ENCODE results near the gene TMEM184B. TPM values are rescaled to one million over a fixed set of nuclear protein-coding genes. Genes with fewer than 3 reads are reported as not detected.
A peak's percentile ranks its signal among the peaks of the same experiment; 100 is the strongest.

The TMEM184B gene
- total RNA-seq, 1 experiment from 2014 or later, result 22.0 TPM

DNA sequence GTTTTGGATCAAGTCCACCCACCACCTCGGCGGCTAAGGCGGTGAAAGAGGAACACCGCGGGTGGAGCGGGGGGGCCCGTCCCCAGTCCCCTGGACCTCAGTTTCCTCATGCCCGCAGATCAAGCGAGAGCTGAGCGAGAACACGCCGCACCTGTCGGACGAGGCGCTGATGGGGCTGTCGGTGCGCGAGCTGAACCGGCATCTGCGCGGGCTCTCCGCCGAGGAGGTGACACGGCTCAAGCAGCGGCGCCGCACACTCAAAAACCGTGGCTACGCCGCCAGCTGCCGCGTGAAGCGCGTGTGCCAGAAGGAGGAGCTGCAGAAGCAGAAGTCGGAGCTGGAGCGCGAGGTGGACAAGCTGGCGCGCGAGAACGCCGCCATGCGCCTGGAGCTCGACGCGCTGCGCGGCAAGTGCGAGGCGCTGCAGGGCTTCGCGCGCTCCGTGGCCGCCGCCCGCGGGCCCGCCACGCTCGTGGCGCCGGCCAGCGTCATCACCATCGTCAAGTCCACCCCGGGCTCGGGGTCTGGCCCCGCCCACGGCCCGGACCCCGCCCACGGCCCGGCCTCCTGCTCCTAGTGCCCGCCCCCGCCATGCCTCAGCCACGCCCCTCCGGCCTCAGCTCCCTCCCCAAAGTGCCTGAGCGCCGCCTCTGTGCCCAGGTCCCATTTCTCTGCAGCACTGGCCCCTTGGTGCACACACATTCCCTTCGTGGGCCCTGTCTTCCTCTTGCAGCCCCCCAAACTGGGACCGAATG lies 58.3 kb downstream of the TMEM184B start:
- Histone ChIP-seq H3K9me3 (replicated peaks) (no peaks in the 10 kb centered on the region), H3K4me3 (no peak overlapping the region), H3K4me1 (replicated peaks) (peaks cover 21% of the 10 kb centered on the region), H3K27me3 (replicated peaks) (no peaks in the 10 kb centered on the region), H3K27ac (no peak overlapping the region), H3K36me3 (peaks cover 61% of the 10 kb centered on the region)
- no peak for DNase-seq (ENCODE audit: low read depth in 1 of 2, low spot score in 2 of 2)

DNA sequence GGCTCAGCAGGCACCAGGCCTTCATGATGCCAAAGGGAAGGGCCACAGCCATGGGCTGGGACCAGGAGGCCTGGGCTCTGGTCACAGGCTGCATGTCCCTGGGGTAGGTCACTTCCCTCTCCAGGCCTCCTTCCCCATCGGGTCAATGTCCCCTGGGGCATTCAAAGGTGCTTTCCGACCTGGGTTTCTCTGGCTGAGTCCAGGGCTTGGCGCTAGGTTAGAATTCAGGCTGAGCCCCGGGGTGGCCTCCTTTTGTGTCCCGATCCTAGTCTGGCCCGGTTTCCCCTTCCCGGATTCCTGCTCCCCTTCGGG lies 58.9 kb downstream of the TMEM184B start:
- DNase-seq (ENCODE audit: low read depth in 1 of 2, low spot score in 2 of 2), result no peak
- Histone ChIP-seq H3K36me3 (peaks cover 66% of the 10 kb centered on the region), H3K4me1 (replicated peaks) (peaks cover 16% of the 10 kb centered on the region), H3K4me3 (no peak overlapping the region), H3K9me3 (replicated peaks) (no peaks in the 10 kb centered on the region), H3K27ac (no peak overlapping the region), H3K27me3 (replicated peaks) (no peaks in the 10 kb centered on the region)

DNA sequence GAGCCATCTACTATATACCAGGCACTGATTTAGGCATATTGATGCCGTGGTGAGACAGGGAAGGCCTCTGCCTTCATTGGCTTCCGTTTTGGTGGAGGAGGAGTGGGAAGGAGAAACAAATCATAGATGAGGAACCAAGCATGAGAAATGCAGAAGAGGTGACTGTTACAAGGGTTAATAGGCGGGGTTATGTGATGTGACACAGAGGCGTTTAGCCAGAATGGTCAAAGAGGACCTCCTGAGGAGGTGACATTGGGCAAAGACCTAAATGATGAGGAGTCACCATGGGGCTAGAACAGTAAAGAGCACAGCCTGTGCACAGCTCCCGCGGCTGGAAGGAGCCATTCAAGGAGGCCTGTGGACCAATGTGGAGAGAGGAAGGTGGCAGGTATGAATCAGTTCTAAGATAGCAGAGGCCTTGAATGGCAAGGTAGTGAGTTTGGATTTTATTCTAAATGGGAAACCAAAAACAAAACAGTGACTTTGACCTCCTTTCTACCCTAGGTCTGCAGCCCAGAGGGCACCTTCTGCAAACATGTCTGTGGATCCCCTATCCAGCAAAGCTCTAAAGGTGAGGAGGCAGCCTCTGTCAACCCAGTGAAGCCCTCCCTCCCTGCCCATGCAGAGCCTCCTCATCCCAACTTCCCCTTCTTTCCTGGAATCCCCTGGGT lies 59.4 kb downstream of the TMEM184B start:
- Histone ChIP-seq H3K36me3 (peaks cover 71% of the 10 kb centered on the region), H3K27ac (no peak overlapping the region), H3K9me3 (replicated peaks) (no peaks in the 10 kb centered on the region), H3K4me1 (replicated peaks) (peaks cover 13% of the 10 kb centered on the region), H3K4me3 (no peak overlapping the region), H3K27me3 (replicated peaks) (no peaks in the 10 kb centered on the region)
- DNase-seq (ENCODE audit: low read depth in 1 of 2, low spot score in 2 of 2), result no peak

- no peaks in the 10 kb centered on the region for H3K27me3 ChIP-seq (replicated peaks)
- no peak for DNase-seq (ENCODE audit: low read depth in 1 of 2, low spot score in 2 of 2)
- H3K4me3 ChIP-seq, result no peak overlapping the region
- no peaks in the 10 kb centered on the region for H3K9me3 ChIP-seq (replicated peaks)
- peaks cover 8% of the 10 kb centered on the region for H3K4me1 ChIP-seq (replicated peaks)
- peaks cover 81% of the 10 kb centered on the region for H3K36me3 ChIP-seq
- H3K27ac ChIP-seq, result no peak overlapping the region
Observed at GRCh38 chr22:38212442-38212841, 60.4 kb downstream of the TMEM184B start.

DNA sequence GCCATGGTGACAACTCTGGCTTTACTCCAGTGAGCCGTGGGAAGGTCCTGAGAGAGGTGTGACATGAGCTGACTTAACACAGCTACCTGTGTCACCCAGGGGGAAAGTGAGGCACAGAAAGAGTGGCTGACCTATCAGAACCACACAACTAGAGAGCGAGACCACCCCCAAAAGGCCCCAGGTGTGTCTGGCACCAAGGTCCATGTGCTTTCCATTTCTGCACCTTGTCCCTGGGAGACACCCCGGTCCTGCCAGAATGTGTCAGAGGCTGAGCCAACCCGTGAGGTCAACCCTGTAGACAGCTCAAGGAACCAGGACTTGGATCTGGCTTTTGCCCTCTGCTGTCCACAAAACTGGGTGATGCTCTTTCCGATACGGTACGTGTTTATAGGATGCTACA lies 61.3 kb downstream of the TMEM184B start:
- Histone ChIP-seq H3K4me1 (replicated peaks) (peaks cover 7% of the 10 kb centered on the region), H3K27ac (no peak overlapping the region), H3K36me3 (peaks cover 77% of the 10 kb centered on the region), H3K9me3 (replicated peaks) (no peaks in the 10 kb centered on the region), H3K4me3 (no peak overlapping the region), H3K27me3 (replicated peaks) (no peaks in the 10 kb centered on the region)
- no peak for DNase-seq (ENCODE audit: low read depth in 1 of 2, low spot score in 2 of 2)

DNA sequence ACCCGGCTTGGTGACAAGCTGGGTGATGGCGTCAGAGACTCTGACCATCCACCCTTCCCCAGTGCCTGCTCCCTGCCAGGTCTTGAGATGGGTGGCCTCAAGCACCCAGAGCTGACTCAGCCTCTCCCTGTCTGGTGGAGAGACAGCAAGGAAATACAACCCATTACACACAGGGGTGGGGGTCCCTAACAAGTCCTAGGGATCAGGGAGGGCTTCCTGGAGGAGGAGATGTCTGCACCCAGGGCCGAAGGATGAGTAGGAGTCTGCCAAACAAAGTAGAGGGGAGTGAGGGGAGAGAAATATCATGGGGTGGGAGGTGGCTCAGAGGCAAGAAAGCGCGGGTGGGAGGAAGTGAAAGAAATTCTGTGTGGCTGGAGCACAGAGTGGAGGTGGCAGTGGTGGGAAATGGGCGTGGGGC lies 64.2 kb downstream of the TMEM184B start:
- H3K4me3 ChIP-seq, result no peak overlapping the region
- H3K27ac ChIP-seq, result no peak overlapping the region
- H3K27me3 ChIP-seq (replicated peaks), result no peaks in the 10 kb centered on the region
- DNase-seq (ENCODE audit: low read depth in 1 of 2, low spot score in 2 of 2), result no peak
- H3K36me3 ChIP-seq, result peaks cover 69% of the 10 kb centered on the region
- H3K4me1 ChIP-seq (replicated peaks), result peaks cover 28% of the 10 kb centered on the region
- H3K9me3 ChIP-seq (replicated peaks), result no peaks in the 10 kb centered on the region

DNA sequence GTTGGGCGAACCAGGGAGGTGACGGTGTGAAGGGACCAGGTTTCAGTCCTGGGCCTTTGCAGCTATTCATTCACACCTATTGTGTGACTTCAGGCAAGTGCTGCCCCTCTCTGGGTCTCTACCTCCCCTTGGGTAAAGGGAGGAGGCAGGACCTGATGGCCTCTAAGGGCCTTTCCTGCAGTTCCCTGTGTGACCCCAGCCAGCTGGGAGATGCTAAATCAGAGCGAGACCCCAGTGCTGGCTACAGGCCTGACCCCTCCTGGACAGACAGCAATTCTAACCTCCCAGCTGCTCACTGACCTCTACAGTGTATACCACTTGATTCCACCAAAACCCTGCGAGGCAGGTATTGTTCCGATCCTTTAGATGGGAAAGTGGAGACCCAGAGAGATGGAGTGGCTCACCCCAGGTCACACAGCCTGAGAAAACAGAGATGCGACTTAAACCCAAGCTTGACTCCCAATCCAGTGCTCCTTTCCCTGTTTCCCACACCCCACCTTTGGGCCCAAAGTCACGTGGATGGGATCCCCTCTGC lies 64.8 kb downstream of the TMEM184B start:
- Histone ChIP-seq H3K4me1 (replicated peaks) (peaks cover 34% of the 10 kb centered on the region), H3K27me3 (replicated peaks) (no peaks in the 10 kb centered on the region), H3K36me3 (peaks cover 65% of the 10 kb centered on the region), H3K9me3 (replicated peaks) (no peaks in the 10 kb centered on the region), H3K27ac (no peak overlapping the region), H3K4me3 (no peak overlapping the region)
- DNase-seq (ENCODE audit: low read depth in 1 of 2, low spot score in 2 of 2), result no peak

- peaks cover 60% of the 10 kb centered on the region for H3K36me3 ChIP-seq
- H3K4me3 ChIP-seq, result no peak overlapping the region
- no peaks in the 10 kb centered on the region for H3K27me3 ChIP-seq (replicated peaks)
- no peak overlapping the region for H3K27ac ChIP-seq
- H3K9me3 ChIP-seq (replicated peaks), result no peaks in the 10 kb centered on the region; the same call in 1 of the 2 replicates
- no peak for DNase-seq (ENCODE audit: low read depth in 1 of 2, low spot score in 2 of 2)
- H3K4me1 ChIP-seq (replicated peaks), result peaks cover 45% of the 10 kb centered on the region
Observed at GRCh38 chr22:38205261-38206128, 67.3 kb downstream of the TMEM184B start.

GRCh38 chr22:38204784-38205183 lies 68.0 kb downstream of the TMEM184B start:
- H3K36me3 ChIP-seq, result peaks cover 52% of the 10 kb centered on the region
- H3K4me3 ChIP-seq, result no peak overlapping the region
- DNase-seq (ENCODE audit: low read depth in 1 of 2, low spot score in 2 of 2), result no peak
- H3K9me3 ChIP-seq (replicated peaks), result no peaks in the 10 kb centered on the region; the same call in 1 of the 2 replicates
- no peaks in the 10 kb centered on the region for H3K27me3 ChIP-seq (replicated peaks)
- peaks cover 50% of the 10 kb centered on the region for H3K4me1 ChIP-seq (replicated peaks)
- H3K27ac ChIP-seq, result no peak overlapping the region

DNA sequence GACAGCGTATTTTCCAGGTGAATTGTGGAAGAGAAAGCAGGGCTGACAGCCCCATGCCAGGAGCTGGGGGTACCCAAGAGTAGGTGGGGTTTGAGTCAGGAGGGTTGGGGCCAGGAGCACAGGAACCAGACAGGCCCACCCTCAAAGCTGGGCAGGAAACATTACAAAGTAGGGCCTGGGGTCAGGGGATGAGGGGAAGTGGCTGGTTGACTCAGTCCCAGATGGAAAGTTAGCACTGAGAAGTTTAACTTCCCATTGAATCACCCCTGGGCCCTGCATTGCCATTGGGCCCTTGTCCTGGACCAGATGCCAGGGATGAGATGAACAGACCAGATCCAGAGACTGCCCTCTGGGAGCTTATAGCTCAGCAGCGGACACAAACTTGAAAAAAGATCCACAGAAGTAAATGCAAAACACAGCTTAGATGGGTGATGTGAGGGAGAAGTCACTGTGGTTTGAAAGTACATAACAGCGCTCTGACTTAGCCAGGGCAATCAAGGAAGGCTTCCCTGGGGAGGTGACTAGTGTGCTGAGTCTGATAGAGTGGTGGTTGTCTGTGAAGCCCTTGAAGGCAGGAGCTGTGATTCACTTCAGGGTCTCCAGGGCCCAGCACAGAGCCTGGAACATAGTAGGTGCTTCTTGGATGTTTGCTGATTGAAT lies 68.8 kb downstream of the TMEM184B start:
- peak overlapping the region; percentile 89 for H3K4me3 ChIP-seq
- no peaks in the 10 kb centered on the region; the same call in 1 of the 2 replicates for H3K9me3 ChIP-seq (replicated peaks)
- H3K4me1 ChIP-seq (replicated peaks), result peaks cover 50% of the 10 kb centered on the region
- peaks cover 47% of the 10 kb centered on the region for H3K36me3 ChIP-seq
- H3K27me3 ChIP-seq (replicated peaks), result no peaks in the 10 kb centered on the region
- no peak for DNase-seq (ENCODE audit: low read depth in 1 of 2, low spot score in 2 of 2)
- no peak overlapping the region for H3K27ac ChIP-seq

DNA sequence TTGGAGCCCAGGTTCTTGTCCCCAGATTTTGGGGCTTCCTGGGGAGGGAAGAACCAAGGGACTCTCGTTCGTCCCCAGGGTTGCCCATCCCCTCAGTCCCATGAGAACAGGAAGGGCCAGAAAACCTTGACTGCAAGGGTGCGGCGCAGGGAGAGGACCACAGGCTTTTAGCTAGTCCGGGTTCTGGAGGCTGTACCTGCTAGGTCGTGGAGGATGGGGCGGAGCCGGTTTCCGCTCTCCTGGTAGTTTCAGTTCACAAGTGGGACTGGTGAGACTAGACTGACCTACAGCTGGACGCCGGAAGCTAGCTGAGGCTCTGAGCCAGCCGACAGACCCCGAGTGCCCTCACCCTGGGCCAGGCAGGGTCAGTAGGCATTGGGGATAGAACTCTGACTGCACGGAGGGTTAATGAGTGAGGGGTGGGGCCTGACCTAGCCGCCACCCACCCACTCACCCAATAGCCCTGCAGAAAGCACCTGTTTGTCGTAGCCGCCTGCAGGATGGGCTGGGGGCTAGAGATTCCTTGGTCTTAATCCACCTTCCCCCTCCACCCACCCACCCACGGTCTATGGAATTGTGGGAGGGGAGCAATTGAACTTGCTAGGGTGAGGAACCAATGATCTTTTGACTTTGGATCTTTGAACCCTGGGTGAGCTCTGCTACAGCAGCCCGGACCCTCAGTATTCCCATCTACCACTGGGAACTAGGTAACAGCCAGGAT lies 69.6 kb downstream of the TMEM184B start:
- no peaks in the 10 kb centered on the region; the same call in 1 of the 2 replicates for H3K9me3 ChIP-seq (replicated peaks)
- H3K36me3 ChIP-seq, result peaks cover 40% of the 10 kb centered on the region
- H3K27me3 ChIP-seq (replicated peaks), result no peaks in the 10 kb centered on the region
- no peak for DNase-seq (ENCODE audit: low read depth in 1 of 2, low spot score in 2 of 2)
- H3K27ac ChIP-seq, result peak overlapping the region; percentile 99
- peak overlapping the region; percentile 89 for H3K4me3 ChIP-seq
- H3K4me1 ChIP-seq (replicated peaks), result peaks cover 47% of the 10 kb centered on the region

- peaks cover 43% of the 10 kb centered on the region for H3K4me1 ChIP-seq (replicated peaks)
- H3K4me3 ChIP-seq, result peak overlapping the region; percentile 89
- peak overlapping the region; percentile 99 for H3K27ac ChIP-seq
- DNase-seq (ENCODE audit: low read depth in 1 of 2, low spot score in 2 of 2), result peak; percentile 78 to 84
- H3K9me3 ChIP-seq (replicated peaks), result no peaks in the 10 kb centered on the region; the same call in 1 of the 2 replicates
- no peaks in the 10 kb centered on the region for H3K27me3 ChIP-seq (replicated peaks)
- peaks cover 33% of the 10 kb centered on the region for H3K36me3 ChIP-seq
Observed at GRCh38 chr22:38202437-38203089, 70.2 kb downstream of the TMEM184B start.
